ENCODE results near the gene PRR20A. TPM values are rescaled to one million over a fixed set of nuclear protein-coding genes. Genes with fewer than 3 reads are reported as not detected.

PRR20A gene
- total RNA-seq, 4 donors from 2014 or later, result not detected

DNA sequence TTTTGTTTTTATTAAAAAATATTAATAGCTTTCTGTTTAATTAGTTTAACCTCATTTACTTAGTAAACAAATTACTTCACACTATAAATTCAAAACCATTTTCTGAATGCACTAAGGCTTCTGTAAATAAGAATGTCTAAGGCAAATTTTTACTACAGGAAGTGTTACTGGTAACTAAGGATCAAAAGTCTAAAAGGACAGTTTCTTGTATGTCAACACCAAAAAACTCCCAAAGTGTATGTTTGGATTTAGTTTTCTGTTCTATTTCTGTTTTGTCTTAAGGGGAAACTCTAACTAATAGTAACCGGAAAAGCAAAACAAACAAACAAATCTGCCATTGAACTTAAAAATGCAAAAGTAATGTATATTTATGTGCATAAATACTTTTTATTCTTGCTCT is 50.9 kb downstream of the PRR20A start:
- no peak overlapping the region for H3K27ac ChIP-seq
- no peaks in the 10 kb centered on the region for H3K9me3 ChIP-seq
- no peaks in the 10 kb centered on the region for H3K4me1 ChIP-seq
- intact Hi-C loops (cut with DNase I), result no loop called here
- no peaks in the 10 kb centered on the region for H3K36me3 ChIP-seq
- TF ChIP-seq, protein P1, sequence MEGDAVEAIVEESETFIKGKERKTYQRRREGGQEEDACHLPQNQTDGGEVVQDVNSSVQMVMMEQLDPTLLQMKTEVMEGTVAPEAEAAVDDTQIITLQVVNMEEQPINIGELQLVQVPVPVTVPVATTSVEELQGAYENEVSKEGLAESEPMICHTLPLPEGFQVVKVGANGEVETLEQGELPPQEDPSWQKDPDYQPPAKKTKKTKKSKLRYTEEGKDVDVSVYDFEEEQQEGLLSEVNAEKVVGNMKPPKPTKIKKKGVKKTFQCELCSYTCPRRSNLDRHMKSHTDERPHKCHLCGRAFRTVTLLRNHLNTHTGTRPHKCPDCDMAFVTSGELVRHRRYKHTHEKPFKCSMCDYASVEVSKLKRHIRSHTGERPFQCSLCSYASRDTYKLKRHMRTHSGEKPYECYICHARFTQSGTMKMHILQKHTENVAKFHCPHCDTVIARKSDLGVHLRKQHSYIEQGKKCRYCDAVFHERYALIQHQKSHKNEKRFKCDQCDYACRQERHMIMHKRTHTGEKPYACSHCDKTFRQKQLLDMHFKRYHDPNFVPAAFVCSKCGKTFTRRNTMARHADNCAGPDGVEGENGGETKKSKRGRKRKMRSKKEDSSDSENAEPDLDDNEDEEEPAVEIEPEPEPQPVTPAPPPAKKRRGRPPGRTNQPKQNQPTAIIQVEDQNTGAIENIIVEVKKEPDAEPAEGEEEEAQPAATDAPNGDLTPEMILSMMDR (IDR thresholded peaks at IDR 0.05), result no peak
- no peak for TF ChIP-seq POLR2A (IDR thresholded peaks at IDR 0.05)
- H3K4me3 ChIP-seq, result no peak overlapping the region
- DNase-seq, result no peak
- WGBS, 2 donors, result 63 to 64% methylated on average over 1 of the region's 1 CpG
- H3K27me3 ChIP-seq, result no peaks in the 10 kb centered on the region

Small RNA genes within 50 kb of the gene (small RNA-seq; reads per million reads assigned to genes)
- gene PRR20FP, result 0 reads per million in 4 donors

Other genes starting within 250 kb of the PRR20A start
- not detected for gene PRR20B, start 6.6 kb downstream of the PRR20A start, total RNA-seq
- not detected for gene PRR20C, start 13.1 kb downstream of the PRR20A start, total RNA-seq
- not detected for gene PRR20D, start 19.7 kb downstream of the PRR20A start, total RNA-seq
- not detected for gene PRR20E, start 26.3 kb downstream of the PRR20A start, total RNA-seq

Data from esophagus squamous epithelium (tissue), 5 donors.